GM12864 (cell line): Measurements from ENCODE around the gene VBP1.

Source experiments
- DNase-seq: peaks from one replicate; pipeline ENCODE4 v3.0.0-alpha.2; 2011; ENCODE audit warnings: low read depth
- H3K4me3 ChIP-seq: 2 replicates; pipeline ENCODE4 v1.5.1; 2011; ENCODE audit warnings: mild to moderate bottlenecking, low read depth, low read length, control low read depth
- CTCF ChIP-seq: IDR thresholded peaks from 2 replicates; pipeline ENCODE4 v1.5.1; 2011; ENCODE audit warnings: low read depth, mild to moderate bottlenecking, moderate library complexity, low read length, control low read depth, inconsistent platforms; ENCODE audit errors: missing control alignments

The VBP1 gene

GRCh38 chrX:155216179-155216939 lies at the start of gene VBP1:
Gene VBP1 (plus strand): TSS chrX:155216460. CDS start chrX:155216483, 23 bp downstream.
- H3K4me3 ChIP-seq: peak within 1 kb of the TSS; percentile 92
- TF ChIP-seq CTCF: peak; percentile 54
- DNase-seq: peak; percentile 88

- DNase-seq: no peak
- TF ChIP-seq CTCF: no peak
- H3K4me3 ChIP-seq: no peak overlapping the region
Observed at GRCh38 chrX:155169881-155170280, 46.4 kb upstream of the VBP1 start.

GRCh38 chrX:155179346-155179997 lies 36.8 kb upstream of the VBP1 start:
- no peak for DNase-seq
- H3K4me3 ChIP-seq: no peak overlapping the region
- no peak for TF ChIP-seq CTCF

GRCh38 chrX:155188786-155189185 lies 27.5 kb upstream of the VBP1 start:
- no peak for TF ChIP-seq CTCF
- no peak for DNase-seq
- H3K4me3 ChIP-seq: no peak overlapping the region

- no peak for DNase-seq
- no peak overlapping the region for H3K4me3 ChIP-seq
- TF ChIP-seq CTCF: no peak
Observed at GRCh38 chrX:155211208-155211607, 5.1 kb upstream of the VBP1 start.

GRCh38 chrX:155213731-155214130 lies 2.5 kb upstream of the VBP1 start:
- no peak for DNase-seq
- H3K4me3 ChIP-seq: no peak overlapping the region
- no peak for TF ChIP-seq CTCF
